COLO668 (cell line): ENCODE data around the gene PSMB1.
"Not testable (repeated sequence)": the region's sequence is repeated elsewhere in the genome, so short reads cannot be mapped to it uniquely, and the experiment has no call there.

Source experiments
- DNase-seq: peaks from one replicate; lab custom pipeline; 2025; ENCODE audit not compliant: unreplicated experiment; lab: John Stamatoyannopoulos, UW

Gene PSMB1

GRCh38 chr6:170504479-170504878 is 48.6 kb downstream of the PSMB1 start:
- no peak for DNase-seq

DNA sequence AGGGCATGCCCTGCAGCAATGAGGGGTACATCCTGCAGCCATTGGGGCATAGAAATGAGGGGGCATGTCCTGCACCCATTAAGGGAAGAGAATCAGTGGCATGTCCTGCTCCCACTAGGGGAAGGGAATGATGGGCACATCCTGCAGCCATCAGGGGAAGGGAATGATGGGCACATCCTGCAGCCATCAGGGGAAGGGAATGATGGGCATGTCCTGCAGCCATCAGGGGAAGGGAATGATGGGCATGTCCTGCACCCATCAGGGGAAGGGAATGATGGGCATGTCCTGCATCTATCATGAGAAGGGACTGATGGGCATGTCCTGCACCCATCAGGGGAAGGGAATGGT is 49.7 kb downstream of the PSMB1 start:
- DNase-seq = no peak

DNA sequence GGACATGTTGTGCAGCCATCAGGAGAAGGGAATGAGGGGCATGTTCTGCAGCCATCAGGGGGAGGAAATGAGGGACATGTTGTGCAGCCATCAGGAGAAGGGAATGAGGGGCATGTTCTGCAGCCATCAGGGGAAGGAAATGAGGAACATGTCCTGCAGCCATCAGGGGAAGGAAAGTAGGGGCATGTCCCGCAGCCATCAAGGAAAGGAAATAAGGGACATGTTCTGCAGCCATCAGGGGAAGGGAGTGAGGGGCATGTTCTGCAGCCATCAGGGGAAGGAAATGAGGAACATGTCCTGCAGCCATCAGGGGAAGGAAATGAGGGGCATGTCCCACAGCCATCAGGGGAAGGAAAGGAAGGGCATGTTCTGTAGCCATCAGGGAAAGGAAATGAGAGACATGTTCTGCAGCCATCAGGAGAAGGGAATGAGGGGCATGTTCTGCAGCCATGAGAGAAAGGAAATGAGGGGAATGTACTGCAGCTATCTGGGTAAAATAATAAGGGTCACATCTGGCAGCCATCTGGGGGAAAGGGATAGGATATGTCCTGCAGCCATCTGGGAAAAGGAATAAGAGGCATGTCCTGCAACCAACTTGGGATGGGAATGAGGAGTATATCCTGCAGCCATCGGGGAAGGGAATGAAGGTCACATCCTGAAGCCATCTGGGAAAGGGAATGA is 50.2 kb downstream of the PSMB1 start:
- not testable (repeated sequence) for DNase-seq

- DNase-seq = not testable (repeated sequence)
Measured at GRCh38 chr6:170502268-170502667, 50.8 kb downstream of the PSMB1 start.

DNA sequence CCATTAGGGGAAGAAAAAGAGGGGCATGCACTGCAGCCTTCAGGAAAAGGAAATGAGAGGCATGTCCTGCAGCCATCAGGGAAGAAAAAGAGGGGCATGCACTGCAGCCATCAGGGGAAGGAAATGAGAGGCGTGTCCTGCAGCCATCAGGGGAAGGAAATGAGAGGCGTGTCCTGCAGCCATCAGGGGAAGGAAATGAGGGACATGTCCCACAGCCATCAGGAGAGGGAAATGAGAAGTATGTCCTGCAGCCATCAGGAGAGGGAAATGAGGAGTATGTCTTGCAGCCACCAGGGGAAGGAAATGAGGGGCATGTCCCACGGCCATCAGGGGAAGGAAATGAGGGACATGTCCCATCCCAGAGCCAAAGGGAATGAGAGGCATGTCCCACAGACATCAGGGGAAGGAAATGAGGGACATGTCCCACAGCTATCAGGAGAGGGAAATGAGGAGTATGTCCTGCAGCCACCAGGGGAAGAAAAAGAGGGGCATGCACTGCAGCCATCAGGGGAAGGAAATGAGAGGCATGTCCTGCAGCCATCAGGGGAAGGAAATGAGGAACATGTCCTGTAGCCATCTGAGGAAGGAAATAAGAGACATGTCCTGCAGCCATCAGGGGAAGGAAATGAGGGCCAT is 52.0 kb downstream of the PSMB1 start:
- DNase-seq = no peak

- DNase-seq = peak; percentile 64
Measured at GRCh38 chr6:170497841-170498301, 55.2 kb downstream of the PSMB1 start.

GRCh38 chr6:170493354-170493753 is 59.8 kb downstream of the PSMB1 start:
- DNase-seq = no peak

DNA sequence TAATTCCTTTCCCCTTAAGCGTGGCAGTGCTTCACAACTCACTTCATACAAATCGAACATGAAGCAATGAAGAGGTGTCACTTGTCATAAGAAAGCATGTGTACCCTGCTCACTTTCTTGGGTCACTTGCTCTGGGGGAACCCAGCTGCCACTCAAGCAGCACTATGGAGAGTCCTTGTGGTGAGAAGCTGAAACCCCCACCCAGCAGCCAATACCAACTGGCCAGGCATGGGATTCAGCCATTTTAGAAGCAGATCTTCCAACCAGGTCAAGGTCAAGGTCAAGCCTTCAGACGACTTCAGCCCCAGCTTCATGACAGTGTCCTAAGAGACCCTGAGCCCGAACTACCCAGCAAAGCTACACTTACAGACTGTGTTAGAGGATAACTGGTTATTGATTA is 62.8 kb downstream of the PSMB1 start:
- no peak for DNase-seq

DNA sequence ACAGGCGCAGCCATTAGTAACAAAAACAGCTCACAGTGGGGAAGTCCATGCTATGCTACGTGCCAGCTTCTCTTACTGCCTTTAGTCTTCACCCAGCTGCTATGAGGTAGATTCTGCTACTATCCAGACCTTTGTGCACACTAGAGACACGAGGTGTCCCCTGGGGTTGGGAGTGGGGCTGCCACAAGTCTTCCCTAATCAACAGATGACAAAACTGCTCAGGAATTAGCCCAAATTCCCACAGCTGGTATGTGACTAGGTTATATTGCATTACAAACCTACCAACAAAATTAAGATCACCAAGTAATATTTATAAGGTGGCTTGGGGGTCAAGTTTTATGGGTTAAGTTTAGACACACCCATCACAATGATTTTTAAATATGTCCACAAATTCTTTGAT is 63.3 kb downstream of the PSMB1 start:
- no peak for DNase-seq

GRCh38 chr6:170487707-170488329 is 65.3 kb downstream of the PSMB1 start:
- DNase-seq = no peak

DNA sequence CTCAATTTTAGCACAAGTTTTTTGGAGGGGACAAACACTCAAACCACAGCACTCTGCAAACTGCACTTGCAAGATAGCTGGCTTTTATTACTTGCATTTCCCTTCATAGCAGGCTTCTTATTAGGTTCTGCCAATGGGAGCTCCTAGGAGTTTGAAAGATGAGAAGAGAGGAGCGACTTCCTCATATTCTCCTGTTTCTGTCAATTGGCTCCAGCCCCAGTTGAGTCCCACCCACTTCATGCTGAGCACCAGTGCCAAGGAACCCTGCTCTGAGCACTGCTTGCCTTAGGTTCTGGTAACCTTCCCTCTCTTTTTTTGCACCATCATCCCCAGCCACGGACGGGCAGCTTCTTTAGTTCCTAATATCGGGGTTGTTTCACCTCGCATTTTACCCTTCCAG is 67.9 kb downstream of the PSMB1 start:
- DNase-seq = no peak
